Activated CD8-positive, alpha-beta memory T cell treated with anti-CD3 and anti-CD28 coated beads for 4 hours (primary cell): ENCODE results near the gene PRPSAP1.

ENCODE experiments used
- DNase-seq, 2 donors: peaks; one replicate each; pipeline ENCODE4 v3.0.0-alpha.2; 2020; ENCODE audit warnings: low read depth in 2 of 2

Gene PRPSAP1

GRCh38 chr17:76383546-76384221, 30.0 kb upstream of the PRPSAP1 start:
- peak in 1 of 2 donors; percentile 23 for DNase-seq

DNA sequence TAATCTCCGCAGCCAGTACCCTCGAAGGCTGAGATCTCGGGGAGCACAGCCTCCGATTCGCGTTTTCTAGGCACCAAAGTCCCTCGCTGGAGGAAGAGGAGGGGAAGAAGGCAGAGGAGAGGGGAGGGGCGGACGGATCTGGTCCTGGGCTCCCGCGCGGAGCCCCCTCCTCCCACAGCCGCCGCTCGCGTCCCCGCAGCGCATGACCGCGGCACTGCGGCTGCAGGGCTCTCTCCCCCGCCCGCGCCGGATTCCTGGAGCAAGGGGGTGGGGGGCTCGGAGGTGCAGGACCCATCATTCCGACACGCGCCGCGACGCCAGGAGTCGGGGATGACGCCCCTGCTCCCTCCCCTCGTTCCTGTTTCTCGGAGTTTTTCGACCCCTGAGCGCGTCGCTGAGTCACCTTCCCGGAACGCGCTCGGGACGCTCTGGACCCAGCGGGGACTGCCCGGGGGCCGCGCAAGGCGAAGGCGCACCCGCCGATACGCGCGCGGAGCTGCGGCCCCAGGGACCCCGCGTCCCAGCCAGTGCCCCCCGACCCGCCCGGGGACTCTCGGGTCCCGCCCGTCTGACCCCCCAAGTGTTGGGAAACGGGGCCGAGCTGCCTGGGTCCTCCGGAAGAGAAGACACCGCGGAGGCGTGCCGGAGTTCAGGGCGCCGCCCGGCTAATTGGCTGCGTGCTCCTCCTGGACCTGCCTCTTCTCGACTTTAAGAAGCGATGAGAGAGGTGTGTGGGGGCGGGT, 29.3 kb upstream of the PRPSAP1 start:
- peak; percentile 41 to 42 for DNase-seq

DNA sequence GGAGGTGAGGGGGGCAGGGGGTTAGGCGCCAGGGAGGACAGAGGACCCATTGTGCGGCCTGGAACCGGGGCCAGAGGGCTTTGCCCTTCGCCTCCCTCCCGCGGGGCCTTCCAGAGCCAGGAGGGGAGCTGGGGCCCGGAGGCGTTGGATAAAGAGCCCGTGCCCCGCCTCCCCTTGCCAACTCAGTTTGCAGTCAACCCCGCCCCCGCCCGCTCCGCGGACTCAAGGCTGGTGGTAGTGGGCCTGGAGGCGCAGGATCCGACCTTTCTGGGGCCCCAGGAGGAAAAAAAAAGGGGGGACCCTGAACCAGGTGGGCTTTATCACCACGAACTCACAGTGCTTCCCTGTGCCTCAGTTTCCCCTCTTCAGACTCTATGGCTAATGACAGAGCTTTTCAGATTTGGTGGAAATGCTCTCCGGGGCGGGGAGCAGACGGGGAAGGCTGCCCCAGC, 28.7 kb upstream of the PRPSAP1 start:
- no peak for DNase-seq

DNA sequence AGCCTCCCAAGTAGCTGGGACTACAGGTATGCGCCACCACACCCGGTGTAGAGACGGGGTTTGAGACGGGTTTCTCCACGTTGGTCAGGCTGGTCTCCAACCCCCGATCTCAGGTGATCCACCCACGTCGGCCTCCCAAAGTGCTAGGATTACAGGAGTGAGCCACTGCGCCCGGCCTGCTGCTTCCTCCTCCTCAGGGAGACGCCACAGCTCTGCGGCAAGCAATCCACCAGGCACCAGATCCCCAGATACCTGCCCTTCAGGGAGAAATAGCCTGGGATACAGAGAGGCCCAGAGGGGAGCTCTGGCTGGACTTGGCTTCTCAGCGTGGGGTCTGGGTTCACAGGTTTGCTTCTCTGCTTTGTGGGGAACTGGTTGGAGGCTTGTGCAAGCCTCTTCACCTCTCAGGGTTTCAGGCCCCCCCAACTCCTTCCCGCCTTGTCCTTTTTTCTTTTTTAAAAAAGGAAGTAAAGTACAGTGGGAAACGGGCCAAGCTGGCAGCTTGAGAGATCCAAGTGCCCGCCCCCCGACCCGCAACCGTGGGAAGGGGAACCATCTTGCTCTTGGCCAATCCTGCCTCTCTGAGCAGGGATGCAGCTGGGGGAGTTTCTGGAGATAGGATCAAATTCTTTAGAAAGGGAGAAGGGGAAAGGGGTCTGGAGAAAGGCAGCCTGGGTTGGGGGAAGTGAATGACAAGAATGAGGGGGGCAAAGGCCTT, 28.1 kb upstream of the PRPSAP1 start:
- DNase-seq, result no peak

DNA sequence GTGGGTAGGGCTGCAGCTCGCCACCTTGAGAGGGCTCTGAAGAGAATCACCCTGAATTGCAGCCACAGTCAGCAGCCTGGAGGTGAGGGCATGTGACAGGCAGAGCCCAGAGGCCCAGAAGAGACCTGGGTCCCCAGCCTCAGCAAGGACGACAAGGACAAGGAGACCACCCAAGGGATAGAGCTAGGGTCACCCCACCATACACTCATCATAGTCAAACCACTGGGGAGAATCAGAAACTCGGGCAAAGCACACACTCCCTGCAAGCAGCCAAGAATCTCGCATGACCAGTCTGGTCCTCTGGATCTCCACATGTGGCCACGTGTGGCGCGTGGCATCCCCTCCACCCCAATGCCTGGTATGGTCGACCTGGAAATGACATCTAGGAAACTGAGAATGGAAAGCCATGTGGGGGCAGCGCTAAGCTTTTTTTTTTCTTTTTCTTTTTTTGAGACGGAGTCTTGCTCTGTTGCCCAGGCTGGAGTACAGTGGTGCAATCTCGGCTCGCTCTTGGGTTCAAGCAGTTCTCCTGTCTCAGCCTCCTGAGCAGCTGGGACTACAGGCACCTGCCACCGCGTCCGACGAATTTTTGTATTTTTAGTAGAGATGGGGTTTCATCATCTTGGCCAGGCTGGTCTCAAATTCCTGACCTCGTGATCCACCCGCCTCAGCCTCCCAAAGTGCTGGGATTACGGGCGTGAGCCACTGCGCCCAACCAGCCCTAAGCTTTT, 26.1 kb upstream of the PRPSAP1 start:
- no peak for DNase-seq

GRCh38 chr17:76379275-76379641, 25.5 kb upstream of the PRPSAP1 start:
- DNase-seq, result no peak

DNA sequence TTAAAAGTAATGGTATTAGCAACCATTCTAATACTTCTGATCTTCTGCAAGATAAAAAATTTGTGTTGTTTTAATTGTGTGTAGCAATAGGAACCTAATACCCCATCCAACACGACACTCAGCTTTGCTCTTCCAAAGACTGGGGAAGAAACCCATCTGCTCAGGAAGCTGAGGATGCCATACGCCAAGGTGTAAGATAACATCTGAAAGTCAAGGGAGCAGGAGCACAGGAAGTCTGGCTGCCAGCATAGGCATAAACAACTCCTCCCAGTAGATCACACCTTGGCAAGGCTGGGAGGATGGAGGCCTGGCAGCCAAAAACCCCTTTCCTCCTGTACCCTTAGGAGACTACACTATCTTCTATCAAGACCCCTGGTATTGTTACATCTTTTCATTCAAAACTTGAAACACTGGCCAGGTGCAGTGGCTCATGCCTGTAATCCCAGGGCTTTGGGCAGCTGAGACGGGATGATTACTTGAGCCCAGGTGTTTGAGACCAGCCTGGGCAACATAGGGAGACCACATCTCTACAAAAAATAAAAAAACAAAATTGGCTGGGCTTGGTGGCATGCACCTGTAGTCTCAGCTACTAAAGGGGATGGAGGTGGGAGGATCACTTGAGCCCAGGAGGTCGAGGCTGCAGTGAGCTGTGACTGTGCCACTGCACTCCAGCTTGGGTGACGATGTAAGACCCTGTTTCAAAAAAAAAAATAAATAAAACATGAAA, 25.0 kb upstream of the PRPSAP1 start:
- DNase-seq, result no peak

DNA sequence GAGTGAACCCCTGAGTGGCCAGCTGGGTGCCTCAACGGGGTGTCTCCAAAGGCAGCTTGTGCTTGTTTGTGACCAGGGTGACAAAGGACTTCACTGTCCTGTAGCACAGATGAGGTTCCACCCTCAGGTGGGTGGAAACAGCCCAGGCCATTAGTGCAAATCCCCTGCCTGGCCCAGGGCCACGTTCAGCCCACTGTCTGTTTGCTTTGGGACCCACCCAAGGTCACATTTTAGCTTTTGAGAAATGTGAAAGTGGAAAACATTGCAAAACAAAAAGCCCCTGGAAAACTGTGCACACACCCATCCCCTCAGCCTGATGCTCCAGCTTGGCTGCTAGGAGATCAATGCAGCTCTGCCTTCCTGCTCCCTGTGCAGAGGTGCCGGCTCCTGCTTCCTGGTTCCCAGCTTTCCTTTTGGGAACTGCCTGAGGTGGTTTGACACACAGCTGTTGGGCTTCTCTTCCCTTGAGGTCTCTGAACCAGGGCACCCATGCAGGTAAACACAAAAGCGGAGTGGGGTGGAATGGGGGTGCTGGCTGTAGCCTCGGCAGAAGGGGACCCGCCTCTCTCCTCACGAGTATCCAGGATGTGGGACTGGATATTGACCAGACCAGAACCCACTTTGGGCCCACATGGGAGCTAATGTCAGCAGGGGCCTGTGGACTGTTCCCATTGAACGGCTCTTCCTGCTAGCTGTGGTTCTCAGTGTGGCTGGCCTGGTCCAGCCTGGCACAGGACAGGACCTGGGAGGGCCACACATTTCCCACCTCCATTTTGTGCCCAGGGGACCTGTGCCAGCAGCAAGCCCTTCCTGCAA, 22.8 kb upstream of the PRPSAP1 start:
- no peak for DNase-seq

GRCh38 chr17:76371656-76372628, 18.2 kb upstream of the PRPSAP1 start:
- DNase-seq, result no peak

- DNase-seq, result no peak
These were observed 16.7 kb upstream of the PRPSAP1 start for GRCh38 chr17:76370261-76370993.

DNA sequence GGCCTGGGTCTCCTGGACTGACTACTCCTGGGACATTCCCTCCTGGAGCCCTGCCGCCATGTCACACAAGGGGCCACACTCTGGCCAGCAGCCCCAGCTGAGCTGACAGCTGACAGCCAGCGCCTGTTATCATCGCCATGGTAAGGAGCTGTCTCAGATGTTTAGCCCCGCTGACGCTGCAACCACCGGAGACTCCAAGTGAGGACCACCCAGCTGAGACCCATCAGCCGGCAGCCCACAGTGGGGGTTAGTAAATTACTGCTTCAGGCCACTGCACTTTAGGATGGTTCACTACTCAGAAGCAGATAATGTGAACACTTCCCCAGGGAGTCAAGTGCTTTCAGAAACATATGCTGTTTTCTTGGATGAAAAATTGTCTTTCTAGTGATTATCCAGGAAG, 16.1 kb upstream of the PRPSAP1 start:
- DNase-seq, result no peak

- DNase-seq, result no peak
These were observed 15.7 kb upstream of the PRPSAP1 start for GRCh38 chr17:76369379-76369778.

DNA sequence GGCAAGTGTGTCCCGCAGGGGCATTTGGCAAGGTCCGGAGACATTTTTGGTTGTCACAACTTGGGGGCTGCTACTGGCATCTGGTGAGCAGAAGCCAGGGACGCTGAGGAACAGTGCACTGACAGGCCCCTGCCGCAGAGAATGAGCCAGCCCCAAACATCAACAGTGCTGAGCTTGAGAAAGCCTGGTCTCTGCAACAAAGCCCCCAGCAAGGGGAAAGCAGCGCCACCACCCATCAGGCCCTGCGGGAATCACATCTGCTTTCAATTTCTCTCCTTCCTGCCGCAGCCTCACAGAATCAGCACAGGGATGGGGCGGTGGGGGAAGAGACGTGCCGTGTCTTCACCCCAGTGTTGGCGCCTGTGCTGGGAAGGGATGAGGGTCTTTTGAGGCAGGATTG, 14.8 kb upstream of the PRPSAP1 start:
- no peak for DNase-seq

DNA sequence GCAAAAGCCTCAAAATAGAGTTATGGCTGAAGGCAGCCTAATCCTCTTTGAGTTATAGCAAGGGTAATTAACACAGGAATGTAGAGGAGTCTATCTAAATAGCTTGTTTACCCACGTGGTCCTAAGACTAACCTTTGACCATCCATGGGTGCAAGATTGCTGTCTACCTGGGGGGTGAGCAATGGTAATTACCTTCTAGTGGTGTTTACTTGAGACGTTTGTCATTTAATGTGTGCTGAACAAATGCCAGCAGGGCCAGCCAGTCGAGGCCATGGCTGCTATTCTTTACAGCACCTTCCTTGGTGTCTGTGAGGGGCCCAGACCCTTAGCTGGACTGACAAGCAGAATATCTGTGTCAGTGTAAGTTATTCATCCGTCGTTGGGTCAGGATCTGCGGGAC, 13.9 kb upstream of the PRPSAP1 start:
- DNase-seq, result no peak

DNA sequence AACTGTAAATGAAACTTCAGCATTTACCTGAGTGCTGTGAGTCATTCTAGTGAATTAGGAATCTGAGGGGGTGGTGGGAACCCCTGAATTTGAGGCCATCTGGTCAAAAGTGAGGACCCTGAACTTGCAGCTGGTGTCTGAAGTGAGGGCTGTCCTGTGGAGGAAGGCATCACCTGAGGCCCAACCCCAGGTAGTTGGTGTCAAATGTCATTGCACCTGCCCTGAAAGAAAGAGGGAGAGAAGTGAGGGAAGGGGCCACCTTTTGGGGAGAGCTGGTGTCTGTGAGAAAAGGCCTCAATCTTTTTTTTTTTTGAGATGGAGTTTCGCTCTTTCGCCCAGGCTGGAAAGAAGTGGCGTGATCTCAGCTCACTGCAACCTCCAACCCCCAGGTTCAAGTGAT, 12.5 kb upstream of the PRPSAP1 start:
- no peak for DNase-seq

DNA sequence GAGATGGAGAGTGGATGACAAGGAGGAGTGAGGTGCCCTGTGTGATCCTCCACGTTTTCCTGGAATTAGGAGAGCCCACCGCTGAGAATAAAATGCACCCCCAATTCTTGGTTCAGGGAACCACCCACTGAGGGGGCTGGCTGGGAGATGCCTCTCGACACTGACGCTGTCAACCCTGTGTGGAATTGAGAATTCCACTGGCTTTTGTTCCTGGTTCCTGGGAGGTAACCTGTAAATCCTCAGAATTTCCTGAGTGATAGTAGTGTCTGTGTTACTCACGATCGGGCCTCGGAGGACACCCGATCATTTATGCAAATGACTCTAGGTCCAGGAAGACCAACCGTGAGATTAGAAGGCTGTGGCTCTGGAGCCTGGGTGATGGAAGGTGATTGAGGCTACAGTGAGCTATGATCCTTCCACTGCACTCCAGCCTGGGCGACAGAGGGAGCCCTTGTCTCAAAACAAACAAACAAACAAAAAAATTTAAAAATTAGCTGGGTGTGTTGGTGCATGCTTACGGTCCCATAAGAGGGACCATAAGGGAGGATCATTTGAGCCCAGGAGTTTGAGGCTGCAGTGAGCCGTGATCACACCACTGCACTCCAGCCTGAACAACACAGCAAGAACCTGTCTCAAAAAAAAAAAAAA, 11.7 kb upstream of the PRPSAP1 start:
- no peak for DNase-seq

DNA sequence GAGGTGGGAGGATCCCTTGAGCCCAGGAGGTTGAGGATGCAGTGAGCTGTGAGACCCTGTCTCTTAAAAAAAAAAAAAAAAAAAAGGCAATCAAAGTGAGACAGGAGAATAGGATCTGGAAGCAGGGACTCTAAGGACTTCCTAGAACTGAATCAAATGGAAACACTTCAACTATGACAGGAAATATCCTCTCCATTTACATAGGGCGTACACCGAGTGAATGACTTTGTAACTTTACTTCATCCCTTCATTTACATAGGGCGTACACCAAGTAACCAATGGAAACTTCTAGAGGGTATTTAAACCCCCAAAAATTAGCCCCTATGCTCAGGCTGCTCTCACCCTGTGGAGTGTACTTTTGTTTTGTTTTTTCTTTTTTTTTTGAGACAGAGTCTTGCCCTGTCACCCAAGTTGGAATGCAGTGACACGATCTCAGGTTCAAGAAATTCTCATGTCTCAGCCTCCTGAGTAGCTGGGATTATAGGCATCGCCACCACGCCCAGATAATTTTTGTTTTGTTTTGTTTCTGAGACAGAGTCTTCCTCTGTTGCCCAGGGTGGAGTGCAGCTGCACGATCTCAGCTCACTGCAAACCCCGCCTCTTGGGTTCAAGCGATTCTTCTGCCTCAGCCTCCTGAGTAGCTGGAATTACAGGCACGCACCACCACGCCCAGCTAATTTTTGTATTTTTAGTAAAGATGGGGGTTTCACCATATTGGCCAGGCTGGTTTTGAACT, 9.6 kb upstream of the PRPSAP1 start:
- no peak for DNase-seq

GRCh38 chr17:76360461-76360860, 6.7 kb upstream of the PRPSAP1 start:
- DNase-seq, result no peak
